Measurements from ENCODE around the gene MFRP. TPM values are rescaled to one million over a fixed set of nuclear protein-coding genes. Genes with fewer than 3 reads are reported as not detected.

MFRP gene
- total and polyA plus RNA-seq, 10 of the 15 experiments (the other 5 are each of a cell fraction or from before 2014, with no cell fraction given), result not detected

DNA sequence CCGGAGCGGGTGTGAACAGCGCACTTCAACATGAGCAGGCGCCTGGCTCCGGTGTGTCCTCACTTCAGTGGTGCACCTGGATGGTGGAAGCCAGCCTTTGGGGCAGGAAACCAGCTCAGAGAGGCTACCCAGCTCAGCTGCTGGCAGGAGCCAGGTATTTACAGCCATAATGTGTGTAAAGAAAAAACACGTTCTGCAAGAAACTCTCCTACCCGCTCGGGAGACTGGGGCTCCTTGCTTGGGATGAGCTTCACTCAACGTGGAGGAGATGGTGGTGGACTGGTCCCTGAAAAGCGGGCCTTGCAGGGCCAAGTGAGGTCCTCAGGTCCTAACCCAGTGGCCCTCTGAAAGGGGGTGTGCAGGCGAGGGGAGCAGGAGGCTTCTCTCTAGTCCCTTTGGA lies 37.1 kb downstream of the MFRP start:
- in situ Hi-C loops (cut with MboI), result no loop called here
- ATAC-seq, result no peak
- RAD21 ChIA-PET (ENCODE audit: unreplicated experiment), result no interaction called here
- Histone ChIP-seq H3K4me1 (ENCODE audit: control insufficient read depth, insufficient read depth, low read length) (no peaks in the 10 kb centered on the region), H3K4me3 (no peak overlapping the region), H3K27me3 (replicated peaks in 1 of 2; ENCODE audit: control insufficient read depth in 2 of 2, insufficient read depth in 2 of 2, low read length in 1 of 2) (no peaks in the 10 kb centered on the region), H4K20me1 (ENCODE audit: control insufficient read depth, insufficient read depth) (no peaks in the 10 kb centered on the region), H3K9ac (ENCODE audit: control insufficient read depth, insufficient read depth, low read length) (no peak overlapping the region), H3K79me2 (ENCODE audit: control insufficient read depth, insufficient read depth, low read length) (no peaks in the 10 kb centered on the region), H3K4me2 (ENCODE audit: control insufficient read depth, insufficient read depth) (no peak overlapping the region), H3K9me3 (replicated peaks; ENCODE audit: control insufficient read depth, insufficient read depth, low read length) (no peaks in the 10 kb centered on the region), H3K36me3 (ENCODE audit: control insufficient read depth in 2 of 2, insufficient read depth in 2 of 2, low read length in 1 of 2) (peaks cover 3 to 11% of the 10 kb centered on the region in 2 experiments; a peak in 3 of 4 replicates), H2AFZ (ENCODE audit: control insufficient read depth, low read depth, low read length) (no peak overlapping the region), H3K27ac (ENCODE audit: control insufficient read depth, insufficient read depth) (no peak overlapping the region)
- no peak for FAIRE-seq
- intact Hi-C loops (cut with micrococcal nuclease; ENCODE audit: unreplicated experiment), result no loop called here
- CTCF ChIA-PET, result interaction anchor here (0.7 to 5.1 kb wide), 3 partner anchors 13 to 60 kb away, joined by 3 to 45 read pairs (median 7); no protein-coding TSS in a partner anchor
- no TSS peak for BruUV-seq (replicated peaks)
- no peak for DNase-seq (ENCODE audit: low read depth, low spot score)
- SMC1A ChIA-PET (ENCODE audit: uncharacterized antibody, unreplicated experiment), result interaction anchor here (1.4 to 2.7 kb wide), 3 partner anchors 12 to 112 kb away, joined by 4 to 8 read pairs (median 5); no protein-coding TSS in a partner anchor
- TF ChIP-seq SRF (IDR thresholded peaks at IDR 0.05; ENCODE audit: low read depth in 2 of 2, low read length in 2 of 2) (no peak), PAX5 (IDR thresholded peaks at IDR 0.05; ENCODE audit: borderline replicate concordance, low read depth, low read length) (no peak), MTA3 (IDR thresholded peaks at IDR 0.05; ENCODE audit: borderline replicate concordance, low read length) (no peak), WRNIP1 (IDR thresholded peaks at IDR 0.05; ENCODE audit: borderline replicate concordance, low read depth, low read length) (no peak), TARDBP (IDR thresholded peaks at IDR 0.05; ENCODE audit: borderline replicate concordance) (no peak), NFYB (IDR thresholded peaks at IDR 0.05; ENCODE audit: insufficient read depth, low read depth, low read length) (no peak), PAX8 (IDR thresholded peaks at IDR 0.05) (no peak), STAT1 (conservative IDR thresholded peaks at IDR 0.05) (no peak), NR2C1 (IDR thresholded peaks at IDR 0.05) (no peak), TCF12 (IDR thresholded peaks at IDR 0.05; ENCODE audit: low read depth, low read length) (no peak)
- TF ChIP-seq, protein P1, sequence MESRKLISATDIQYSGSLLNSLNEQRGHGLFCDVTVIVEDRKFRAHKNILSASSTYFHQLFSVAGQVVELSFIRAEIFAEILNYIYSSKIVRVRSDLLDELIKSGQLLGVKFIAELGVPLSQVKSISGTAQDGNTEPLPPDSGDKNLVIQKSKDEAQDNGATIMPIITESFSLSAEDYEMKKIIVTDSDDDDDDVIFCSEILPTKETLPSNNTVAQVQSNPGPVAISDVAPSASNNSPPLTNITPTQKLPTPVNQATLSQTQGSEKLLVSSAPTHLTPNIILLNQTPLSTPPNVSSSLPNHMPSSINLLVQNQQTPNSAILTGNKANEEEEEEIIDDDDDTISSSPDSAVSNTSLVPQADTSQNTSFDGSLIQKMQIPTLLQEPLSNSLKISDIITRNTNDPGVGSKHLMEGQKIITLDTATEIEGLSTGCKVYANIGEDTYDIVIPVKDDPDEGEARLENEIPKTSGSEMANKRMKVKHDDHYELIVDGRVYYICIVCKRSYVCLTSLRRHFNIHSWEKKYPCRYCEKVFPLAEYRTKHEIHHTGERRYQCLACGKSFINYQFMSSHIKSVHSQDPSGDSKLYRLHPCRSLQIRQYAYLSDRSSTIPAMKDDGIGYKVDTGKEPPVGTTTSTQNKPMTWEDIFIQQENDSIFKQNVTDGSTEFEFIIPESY (IDR thresholded peaks at IDR 0.05), result no peak
- WGBS (ENCODE audit: insufficient coverage, insufficient replicate concordance, low lambda C conversion rate, missing lambda C conversion rate), result 92% methylated on average over 11 of the region's 11 CpGs
- POLR2A ChIA-PET, result interaction anchor here (0.5 to 1.4 kb wide), 3 partner anchors 12 to 172 kb away, joined by 3 to 7 read pairs (median 4); no protein-coding TSS in a partner anchor
